Activated CD4-positive, alpha-beta T cell treated with anti-CD3 and anti-CD28 coated beads, Interleukin-2, amount 50 U/mL, for 16 hours (primary cell): ENCODE measurements around the gene FAM136A.
"Not testable (repeated sequence)": the region's sequence is repeated elsewhere in the genome, so short reads cannot be mapped to it uniquely, and the experiment has no call there.

ENCODE experiments used
- DNase-seq: peaks from one replicate; pipeline ENCODE4 v3.0.0-alpha.2; 2020

The FAM136A gene

GRCh38 chr2:70301344-70302194, at the start of gene FAM136A:
TSS of gene FAM136A (minus strand) at chr2:70302067. CDS start at chr2:70302011, 56 bp downstream.
- DNase-seq: peak; percentile 92

GRCh38 chr2:70349921-70350685, 48.2 kb upstream of the FAM136A start:
- no peak for DNase-seq

GRCh38 chr2:70347831-70348230, 46.0 kb upstream of the FAM136A start:
- no peak for DNase-seq

DNA sequence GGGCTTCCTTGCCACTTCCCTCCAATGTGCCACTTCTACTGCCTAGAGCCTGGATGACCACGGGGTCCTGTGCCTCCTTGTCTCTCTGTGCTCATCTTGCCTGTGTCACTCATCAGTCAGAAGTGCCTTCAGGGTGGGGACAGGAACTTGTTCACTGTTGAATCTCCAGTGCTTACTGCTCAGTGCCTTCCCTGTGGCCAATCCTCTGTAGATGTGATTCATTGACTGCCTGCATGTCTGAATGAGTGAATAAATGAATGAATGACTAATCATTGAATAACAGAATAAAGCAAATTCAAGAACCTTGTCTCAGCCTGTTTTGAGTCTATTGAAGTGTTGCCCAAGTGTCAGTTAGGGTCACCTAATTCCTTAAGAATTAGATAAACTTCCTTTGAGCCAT, 42.3 kb upstream of the FAM136A start:
- DNase-seq: no peak

DNA sequence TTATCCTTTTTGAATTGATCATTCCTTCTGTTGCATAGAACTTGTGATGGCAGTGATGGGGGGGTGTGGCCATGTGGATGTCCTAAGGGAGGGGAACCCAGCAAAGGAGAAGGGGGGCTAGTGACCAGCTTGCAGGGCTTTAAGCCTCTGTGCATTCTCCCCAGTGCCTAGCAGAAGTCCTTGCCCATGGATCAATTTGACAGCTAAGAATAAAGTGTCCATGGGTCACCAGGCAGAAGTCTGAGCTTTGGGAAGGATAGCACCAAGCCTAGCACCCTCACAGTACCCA, 39.6 kb upstream of the FAM136A start:
- no peak for DNase-seq

- DNase-seq: peak; percentile 43
Measured at GRCh38 chr2:70340761-70341476, 39.1 kb upstream of the FAM136A start.

DNA sequence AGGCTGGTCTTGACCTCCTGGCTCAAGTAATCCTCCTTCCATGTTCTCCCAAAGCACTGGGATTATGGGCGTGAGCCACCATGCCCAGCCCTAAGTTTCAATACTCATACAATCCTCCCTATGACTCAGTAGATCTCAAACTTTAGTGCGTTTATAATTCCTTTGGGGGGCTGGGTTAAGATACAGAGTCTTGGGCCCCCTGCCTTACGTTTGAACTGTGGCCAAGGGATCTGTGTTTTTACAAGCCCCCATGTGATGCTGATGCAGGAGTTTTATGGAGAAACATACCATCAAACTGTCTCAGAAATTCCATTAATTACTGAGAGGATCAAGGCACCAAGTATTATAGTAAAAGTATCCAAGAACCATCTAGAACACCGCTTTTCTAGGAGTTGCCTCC, 38.2 kb upstream of the FAM136A start:
- no peak for DNase-seq

DNA sequence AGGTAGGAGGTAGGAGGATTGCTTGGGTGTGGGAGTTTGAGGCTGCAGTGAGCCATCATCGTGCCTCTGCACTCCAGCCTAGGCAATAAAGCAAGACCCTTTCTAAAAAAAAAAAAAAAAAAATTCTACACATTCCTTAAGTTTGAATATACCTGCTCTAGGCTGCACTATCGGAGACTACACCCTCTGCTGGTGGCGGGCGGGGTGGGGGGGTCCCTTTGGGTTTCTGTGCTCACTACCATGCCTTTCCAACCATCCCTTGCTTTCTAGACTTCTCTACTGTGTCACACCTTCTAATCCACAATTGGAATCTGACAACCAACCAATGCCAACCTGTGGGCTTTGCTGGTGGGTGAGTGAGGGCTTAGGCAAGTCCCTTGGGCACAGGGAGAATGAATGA, 34.7 kb upstream of the FAM136A start:
- DNase-seq: no peak

DNA sequence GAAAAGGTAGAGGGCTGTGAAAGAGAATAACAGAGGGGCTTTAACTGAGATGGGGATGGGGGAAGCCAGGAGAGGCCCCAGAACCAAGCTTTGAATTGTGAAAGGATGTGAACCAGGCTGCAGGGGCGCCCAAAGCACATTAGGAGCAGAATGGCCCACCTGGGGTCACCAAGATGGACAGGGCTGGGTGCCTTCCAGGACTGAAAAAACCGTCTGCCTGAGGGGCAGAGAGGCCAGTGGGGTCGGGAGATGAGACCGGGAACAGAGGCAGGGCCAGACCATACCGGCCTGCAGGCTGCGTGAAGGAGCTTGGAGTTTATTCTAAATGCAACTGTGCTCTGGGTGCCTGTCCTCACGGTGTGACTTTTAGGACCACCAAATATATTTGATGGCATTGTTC, 29.1 kb upstream of the FAM136A start:
- DNase-seq: no peak

GRCh38 chr2:70330476-70330875, 28.6 kb upstream of the FAM136A start:
- no peak for DNase-seq

DNA sequence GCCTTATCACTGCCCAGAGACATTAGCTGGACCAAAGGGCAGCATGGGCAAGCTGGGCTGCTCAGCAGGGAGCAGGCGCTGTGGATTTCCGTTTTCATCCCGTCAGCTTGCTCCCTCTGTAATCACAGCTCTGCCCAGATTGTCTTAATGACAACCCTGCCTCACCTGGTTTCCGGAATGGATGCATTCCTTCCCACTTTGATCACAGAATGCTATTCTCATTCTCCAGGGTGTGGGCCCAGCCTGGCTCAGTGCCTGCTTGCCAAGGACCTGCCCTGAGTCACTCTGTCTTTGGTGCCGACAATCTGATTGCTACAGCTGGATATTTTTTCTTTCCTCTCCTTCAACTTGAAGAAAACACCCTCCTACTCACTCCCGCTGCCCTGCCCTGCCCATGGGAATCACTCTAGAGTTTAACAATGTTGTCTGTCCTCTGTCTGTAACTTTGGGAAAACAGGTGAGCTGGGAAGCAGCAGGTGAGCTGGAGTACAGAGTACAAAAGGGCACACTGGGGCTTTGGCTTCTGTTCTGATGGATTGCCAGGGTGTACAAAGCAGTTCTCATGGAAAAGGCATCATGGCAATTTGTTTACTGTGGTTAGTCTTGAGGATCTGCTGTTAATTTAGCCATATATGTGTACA, 27.2 kb upstream of the FAM136A start:
- DNase-seq: no peak

GRCh38 chr2:70325875-70326274, 24.0 kb upstream of the FAM136A start:
- no peak for DNase-seq

GRCh38 chr2:70322518-70322917, 20.7 kb upstream of the FAM136A start:
- no peak for DNase-seq

- no peak for DNase-seq
Measured at GRCh38 chr2:70321370-70321769, 19.5 kb upstream of the FAM136A start.

DNA sequence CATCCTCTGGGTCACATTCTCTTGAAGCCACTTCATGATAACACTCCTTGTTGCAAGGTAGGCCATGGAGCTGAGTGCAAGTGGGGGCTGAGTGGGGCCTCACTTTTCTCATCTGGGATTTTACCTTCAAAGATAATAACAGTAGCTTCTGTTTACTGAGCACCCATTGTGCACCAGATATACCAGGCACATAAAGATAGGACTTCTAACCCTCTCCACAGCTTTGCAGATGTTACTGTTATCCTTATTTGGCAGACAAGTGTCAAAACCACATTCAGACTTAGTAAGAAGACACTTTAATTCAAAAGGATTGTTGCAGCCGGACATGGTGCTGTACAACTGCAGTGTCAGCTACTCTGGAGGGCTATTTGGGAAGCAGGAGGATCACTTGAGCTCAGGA, 12.8 kb upstream of the FAM136A start:
- no peak for DNase-seq

DNA sequence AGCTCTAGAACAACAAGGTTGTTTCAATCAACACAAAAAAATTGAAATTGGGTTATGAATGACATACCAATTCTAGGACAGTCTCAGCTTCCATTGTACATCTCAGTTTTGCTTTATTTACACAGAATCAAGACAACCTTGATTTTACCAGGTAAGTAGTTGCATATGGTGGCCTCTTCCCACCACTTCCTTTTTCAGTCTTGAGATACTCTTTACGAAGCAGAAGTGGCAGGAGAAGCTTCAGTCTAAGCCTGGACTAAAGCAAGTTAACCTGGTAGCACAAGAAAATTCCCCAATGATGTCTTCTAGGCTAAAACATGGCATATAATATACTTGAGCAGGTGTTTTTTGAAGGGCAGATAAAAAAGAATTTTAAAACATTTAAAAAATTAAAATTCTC, 10.7 kb upstream of the FAM136A start:
- no peak for DNase-seq

DNA sequence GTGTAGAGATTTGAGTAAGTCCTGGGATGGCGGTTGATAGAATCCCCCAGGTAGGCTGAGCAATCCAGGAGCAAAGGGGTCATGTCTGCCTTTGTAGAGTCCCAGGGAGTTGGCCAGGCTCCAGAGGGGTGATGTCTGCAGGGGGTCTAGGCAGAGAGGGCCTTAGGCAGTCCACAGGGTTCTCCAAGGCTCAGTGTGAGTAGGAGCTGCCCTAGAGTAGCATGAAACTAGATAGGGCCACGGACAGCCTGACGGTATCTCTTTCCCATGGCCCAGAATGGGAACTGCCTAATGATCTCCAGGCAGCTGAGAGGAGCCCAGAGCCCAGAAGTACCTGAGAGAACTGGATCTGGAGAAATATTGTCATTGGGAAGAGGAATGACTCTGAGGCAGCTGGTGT, 9.0 kb upstream of the FAM136A start:
- no peak for DNase-seq

DNA sequence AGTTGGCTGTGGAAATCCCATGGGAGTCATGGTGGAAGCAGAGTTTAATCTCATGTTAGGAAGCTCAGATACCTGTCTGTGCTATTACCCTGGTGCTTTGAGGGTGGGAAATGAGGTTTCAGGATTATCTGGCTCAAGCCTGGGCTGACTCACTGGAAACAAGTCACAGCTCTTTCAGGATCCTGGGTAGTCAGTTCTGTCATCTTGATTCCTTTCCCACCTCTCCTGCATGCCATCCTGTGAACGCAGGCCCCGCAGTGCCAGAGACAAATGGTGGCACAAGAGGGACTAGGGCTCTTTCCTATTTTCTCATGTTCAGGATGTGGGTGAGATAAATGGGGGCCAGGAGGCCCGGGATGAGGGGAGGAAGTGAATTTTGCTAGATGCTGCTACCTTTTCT, 3.7 kb upstream of the FAM136A start:
- DNase-seq: no peak

DNA sequence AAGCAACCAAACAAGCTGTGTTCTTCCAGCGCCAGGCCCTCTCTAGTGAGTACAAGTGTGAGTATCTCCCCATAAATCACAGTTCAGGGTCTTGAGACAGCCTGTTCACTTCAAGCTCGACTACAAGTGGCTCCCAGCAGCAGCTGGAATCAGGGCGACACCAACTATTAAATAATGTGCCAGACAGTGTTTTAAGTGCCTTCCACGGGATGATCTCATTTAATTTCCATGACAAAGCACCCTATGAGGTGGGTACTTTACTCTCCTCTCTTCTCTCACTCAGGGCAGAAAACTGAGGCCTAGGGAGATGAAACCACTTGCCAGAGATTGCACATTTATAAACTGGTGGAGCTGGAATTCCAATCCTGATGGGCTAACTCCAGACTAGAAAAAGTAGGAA, 2.6 kb upstream of the FAM136A start:
- DNase-seq: no peak

GRCh38 chr2:70303186-70303585, 1.3 kb upstream of the FAM136A start:
- no peak for DNase-seq

DNA sequence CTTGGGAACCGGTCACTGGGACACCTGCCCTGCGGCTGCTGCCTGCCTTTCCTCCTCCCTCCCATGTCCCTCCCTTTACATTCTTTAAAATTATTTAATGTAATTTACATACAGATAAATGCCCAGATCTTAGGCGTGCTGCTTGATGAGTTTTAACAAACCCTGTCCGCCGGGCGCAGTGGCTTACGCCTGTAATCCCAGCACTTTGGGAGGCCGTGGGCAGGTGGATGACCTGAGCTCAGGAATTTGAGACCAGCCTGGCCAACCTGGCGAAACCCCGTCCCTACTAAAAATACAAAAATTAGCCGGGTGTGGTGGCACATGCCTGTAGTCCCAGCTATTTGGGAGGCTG, 304 bp upstream of the FAM136A start:
- DNase-seq: not testable (repeated sequence)

DNA sequence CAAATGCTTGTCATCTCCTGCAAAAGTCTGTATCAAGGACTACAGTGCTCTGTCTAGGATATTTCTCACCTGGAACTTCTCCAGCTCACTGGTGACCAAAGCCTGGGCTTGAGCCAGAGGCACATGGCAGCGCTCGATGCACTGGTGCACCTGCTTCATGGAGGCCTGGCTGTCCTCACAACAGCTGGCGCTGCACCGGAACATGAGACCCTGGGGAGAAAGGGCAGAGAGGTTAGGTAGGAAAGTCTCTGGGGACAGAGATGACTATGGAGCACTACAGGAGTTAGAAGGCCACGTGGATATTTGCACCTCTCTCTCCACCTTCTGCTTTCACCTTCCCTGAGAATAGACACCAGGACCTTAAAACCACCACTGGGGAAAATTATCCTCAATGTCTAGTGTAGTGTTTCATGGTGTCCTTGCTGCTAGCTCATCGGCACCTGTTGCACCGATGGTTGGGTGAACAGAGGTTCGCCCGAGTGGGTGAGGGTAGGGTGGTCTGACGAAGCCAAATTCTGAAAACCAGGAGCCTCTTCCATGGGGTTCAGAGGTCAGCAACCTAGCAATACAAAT, 1.0 kb downstream of the FAM136A start:
- no peak for DNase-seq

GRCh38 chr2:70297828-70298227, 4.0 kb downstream of the FAM136A start:
- DNase-seq: not testable (repeated sequence)
